Measurements from ENCODE around the gene ARHGEF7. TPM values are rescaled to one million over a fixed set of nuclear protein-coding genes. Genes with fewer than 3 reads are reported as not detected.

ARHGEF7 gene
- total RNA-seq, 1 experiment from 2014 or later: 46.2 TPM

DNA sequence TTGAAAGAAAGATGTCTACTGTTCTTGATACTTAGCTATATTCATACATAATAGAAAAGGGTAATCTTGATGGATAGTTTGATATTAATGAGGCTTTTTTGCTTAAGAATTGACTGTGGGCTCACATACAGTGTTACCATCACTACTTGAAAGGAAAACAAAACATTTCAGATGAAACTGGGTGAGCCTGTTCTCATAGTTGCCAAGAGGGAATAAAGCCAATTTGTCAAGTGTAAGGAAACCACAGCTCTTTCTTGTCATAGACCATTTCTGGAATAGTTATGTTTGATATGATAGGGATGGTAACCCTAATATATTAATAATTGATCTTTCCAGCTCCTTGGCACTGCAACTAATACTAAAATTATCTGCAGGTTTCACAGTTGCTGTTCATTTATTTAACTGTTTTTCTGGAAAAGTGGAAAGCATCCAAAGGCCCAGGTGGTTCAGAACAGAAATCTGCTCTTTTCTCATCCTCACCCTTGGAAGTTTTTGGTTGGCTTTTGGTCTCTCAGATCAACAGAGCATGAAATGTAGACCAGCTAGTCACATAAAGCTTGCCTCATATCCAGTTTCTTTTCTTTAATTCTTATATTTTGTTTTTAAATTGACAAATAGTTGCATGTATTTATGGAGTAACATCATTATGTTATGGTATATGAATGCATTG, 43.2 kb downstream of the ARHGEF7 start (continued):
- TF ChIP-seq ELF1 (IDR thresholded peaks at IDR 0.05; ENCODE audit: borderline replicate concordance, low read depth): no peak
- no peak for TF ChIP-seq SRF (IDR thresholded peaks at IDR 0.05; ENCODE audit: low read depth)
- TF ChIP-seq, protein P1, sequence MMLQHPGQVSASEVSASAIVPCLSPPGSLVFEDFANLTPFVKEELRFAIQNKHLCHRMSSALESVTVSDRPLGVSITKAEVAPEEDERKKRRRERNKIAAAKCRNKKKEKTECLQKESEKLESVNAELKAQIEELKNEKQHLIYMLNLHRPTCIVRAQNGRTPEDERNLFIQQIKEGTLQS (IDR thresholded peaks at IDR 0.05): no peak
- TF ChIP-seq JUND (IDR thresholded peaks at IDR 0.05): no peak
- no peak for TF ChIP-seq SIN3A (IDR thresholded peaks at IDR 0.05; ENCODE audit: low read depth)
- TF ChIP-seq, protein P2, sequence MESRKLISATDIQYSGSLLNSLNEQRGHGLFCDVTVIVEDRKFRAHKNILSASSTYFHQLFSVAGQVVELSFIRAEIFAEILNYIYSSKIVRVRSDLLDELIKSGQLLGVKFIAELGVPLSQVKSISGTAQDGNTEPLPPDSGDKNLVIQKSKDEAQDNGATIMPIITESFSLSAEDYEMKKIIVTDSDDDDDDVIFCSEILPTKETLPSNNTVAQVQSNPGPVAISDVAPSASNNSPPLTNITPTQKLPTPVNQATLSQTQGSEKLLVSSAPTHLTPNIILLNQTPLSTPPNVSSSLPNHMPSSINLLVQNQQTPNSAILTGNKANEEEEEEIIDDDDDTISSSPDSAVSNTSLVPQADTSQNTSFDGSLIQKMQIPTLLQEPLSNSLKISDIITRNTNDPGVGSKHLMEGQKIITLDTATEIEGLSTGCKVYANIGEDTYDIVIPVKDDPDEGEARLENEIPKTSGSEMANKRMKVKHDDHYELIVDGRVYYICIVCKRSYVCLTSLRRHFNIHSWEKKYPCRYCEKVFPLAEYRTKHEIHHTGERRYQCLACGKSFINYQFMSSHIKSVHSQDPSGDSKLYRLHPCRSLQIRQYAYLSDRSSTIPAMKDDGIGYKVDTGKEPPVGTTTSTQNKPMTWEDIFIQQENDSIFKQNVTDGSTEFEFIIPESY (IDR thresholded peaks at IDR 0.05; ENCODE audit: extremely low read depth, insufficient replicate concordance, low read length): no peak
- no peak for TF ChIP-seq RAD21 (IDR thresholded peaks at IDR 0.05; ENCODE audit: low read depth)

DNA sequence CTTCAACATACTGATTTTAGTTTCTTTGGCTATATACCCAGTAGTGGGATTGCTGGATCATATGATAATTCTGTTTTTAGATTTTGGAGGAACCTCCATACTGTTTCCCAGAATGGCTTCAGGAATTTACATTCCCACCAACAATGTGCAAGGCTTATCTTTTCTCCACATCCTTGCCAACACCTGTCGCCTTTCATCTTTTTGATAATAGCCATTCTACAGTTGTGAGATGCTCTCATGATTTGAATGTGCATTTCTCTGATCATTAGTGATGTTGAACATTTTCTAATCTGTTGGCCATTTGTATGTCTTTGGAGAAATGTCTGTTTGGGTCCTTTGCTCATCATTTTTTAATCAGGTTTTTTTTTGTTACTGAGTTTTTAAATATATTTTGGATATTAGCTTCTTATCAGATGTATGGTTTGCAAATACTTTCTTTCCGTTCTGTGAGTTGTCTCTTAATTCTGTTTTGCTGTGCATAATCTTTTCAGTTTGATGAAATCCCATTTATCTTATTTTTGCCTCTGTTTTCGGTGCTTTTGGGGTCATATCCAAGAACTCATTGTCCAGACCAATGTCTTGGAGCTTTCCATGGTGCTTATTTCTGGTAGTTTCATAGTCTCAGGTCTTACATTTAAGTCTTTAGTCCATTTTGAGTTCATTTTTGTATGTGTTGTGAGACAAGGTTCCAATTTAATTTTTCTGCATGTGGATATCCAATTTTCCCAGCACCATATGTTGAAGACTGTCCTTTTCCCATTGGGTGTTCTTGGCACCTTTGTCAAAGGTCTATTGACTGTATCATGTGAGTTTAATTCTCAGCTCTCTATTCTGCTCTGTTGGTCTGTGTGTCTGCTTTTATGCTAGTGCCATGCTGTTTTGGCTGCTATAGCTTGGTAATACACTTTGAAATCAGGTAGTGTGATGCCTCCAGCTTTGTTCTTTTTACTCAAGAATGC, 44.5 kb downstream of the ARHGEF7 start:
- no TSS peak for BruUV-seq (replicated peaks)
- Histone ChIP-seq H3K9me2 (ENCODE audit: insufficient read depth) (no peaks in the 10 kb centered on the region), H3K4me1 (ENCODE audit: control insufficient read depth in 1 of 2, insufficient read depth in 2 of 2, low read length in 2 of 2) (peaks cover 5 to 9% of the 10 kb centered on the region in 2 experiments; a peak in 3 of 4 replicates), H4K20me1 (ENCODE audit: insufficient read depth) (peaks cover 5% of the 10 kb centered on the region; the same call in 1 of the 2 replicates), H3K4me2 (ENCODE audit: low read length) (no peak overlapping the region), H3K4me3 (replicated peaks in 1 of 2; ENCODE audit: low read depth in 1 of 2, low read length in 2 of 2) (no peak overlapping the region), H3K27ac (ENCODE audit: low read depth, low read length) (no peak overlapping the region), H3K27me3 (ENCODE audit: insufficient read depth, low read length) (no peaks in the 10 kb centered on the region), H3K79me2 (ENCODE audit: insufficient read depth, low read length) (peaks cover 99% of the 10 kb centered on the region), H3K9ac (ENCODE audit: low read length) (no peak overlapping the region), H3K9me3 (ENCODE audit: control insufficient read depth in 1 of 2, insufficient read depth in 1 of 2, low read depth in 1 of 2, low read length in 2 of 2) (no peaks in the 10 kb centered on the region), H2AFZ (ENCODE audit: low read depth, low read length, poor library complexity, severe bottlenecking) (no peak overlapping the region), H3K36me3 (ENCODE audit: control insufficient read depth in 1 of 2, insufficient read depth in 2 of 2, low read length in 2 of 2) (peaks cover 2 to 7% of the 10 kb centered on the region in 2 experiments; a peak in 2 of 4 replicates)
- ChIA-PET CTCF (no interaction called here), POLR2A (no interaction called here), RAD21 (ENCODE audit: low non-redundant PET in 1 of 2, low total read pairs in 2 of 2, uncharacterized antibody in 2 of 2, unreplicated experiment in 2 of 2) (no interaction called here)
- intact Hi-C loops (cut with micrococcal nuclease): no loop called here
- DNase-seq (ENCODE audit: low read depth, low spot score) (no peak), ATAC-seq (no peak)
- no peak for TF ChIP-seq EZH2phosphoT487 (IDR thresholded peaks at IDR 0.05; ENCODE audit: borderline replicate concordance)
- no peak for TF ChIP-seq CEBPB (IDR thresholded peaks at IDR 0.05; ENCODE audit: low read depth)
- no peak for TF ChIP-seq JUND (IDR thresholded peaks at IDR 0.05)
- TF ChIP-seq FOSL1 (IDR thresholded peaks at IDR 0.05; ENCODE audit: low read depth): no peak
